ENCODE results near the gene CCSER2.
A peak's percentile ranks its signal among the peaks of the same experiment; 100 is the strongest.
"Not testable (repeated sequence)": the region's sequence is repeated elsewhere in the genome, so short reads cannot be mapped to it uniquely, and the experiment has no call there.

The CCSER2 gene

GRCh38 chr10:84312816-84313215, 15.6 kb upstream of the CCSER2 start:
- no peak for DNase-seq (ENCODE audit: extremely low read depth in 1 of 2, low read depth in 1 of 2)

- no peak for DNase-seq (ENCODE audit: extremely low read depth in 1 of 2, low read depth in 1 of 2)
Observed at GRCh38 chr10:84314275-84314674, 14.1 kb upstream of the CCSER2 start.

- no peak for DNase-seq (ENCODE audit: extremely low read depth in 1 of 2, low read depth in 1 of 2)
Observed at GRCh38 chr10:84317174-84317573, 11.2 kb upstream of the CCSER2 start.

- DNase-seq (ENCODE audit: extremely low read depth in 1 of 2, low read depth in 1 of 2) = no peak
Observed at GRCh38 chr10:84321902-84322301, 6.5 kb upstream of the CCSER2 start.

GRCh38 chr10:84323566-84323965, 4.8 kb upstream of the CCSER2 start:
- not testable (repeated sequence) for DNase-seq (ENCODE audit: extremely low read depth in 1 of 2, low read depth in 1 of 2)

GRCh38 chr10:84326995-84327394, 1.4 kb upstream of the CCSER2 start:
- not testable (repeated sequence) for DNase-seq (ENCODE audit: extremely low read depth in 1 of 2, low read depth in 1 of 2)

- DNase-seq (ENCODE audit: extremely low read depth in 1 of 2, low read depth in 1 of 2) = peak; percentile 40 to 76
Observed at GRCh38 chr10:84329196-84329611, 815 bp downstream of the CCSER2 start.

- no peak for DNase-seq (ENCODE audit: extremely low read depth in 1 of 2, low read depth in 1 of 2)
Observed at GRCh38 chr10:84329986-84330651, 1.7 kb downstream of the CCSER2 start.

- no peak for DNase-seq (ENCODE audit: extremely low read depth in 1 of 2, low read depth in 1 of 2)
Observed at GRCh38 chr10:84331091-84331490, 2.7 kb downstream of the CCSER2 start.

- peak; percentile 14 to 51 for DNase-seq (ENCODE audit: extremely low read depth in 1 of 2, low read depth in 1 of 2)
Observed at GRCh38 chr10:84333864-84334451, 5.6 kb downstream of the CCSER2 start.

GRCh38 chr10:84334811-84335210, 6.4 kb downstream of the CCSER2 start:
- DNase-seq (ENCODE audit: extremely low read depth in 1 of 2, low read depth in 1 of 2) = no peak

- no peak for DNase-seq (ENCODE audit: extremely low read depth in 1 of 2, low read depth in 1 of 2)
Observed at GRCh38 chr10:84335516-84335915, 7.1 kb downstream of the CCSER2 start.

- DNase-seq (ENCODE audit: extremely low read depth in 1 of 2, low read depth in 1 of 2) = no peak
Observed at GRCh38 chr10:84336406-84337090, 8.2 kb downstream of the CCSER2 start.

GRCh38 chr10:84337199-84337598, 8.8 kb downstream of the CCSER2 start:
- no peak for DNase-seq (ENCODE audit: extremely low read depth in 1 of 2, low read depth in 1 of 2)

- DNase-seq (ENCODE audit: extremely low read depth in 1 of 2, low read depth in 1 of 2) = no peak
Observed at GRCh38 chr10:84339025-84339424, 10.6 kb downstream of the CCSER2 start.

GRCh38 chr10:84340187-84340586, 11.8 kb downstream of the CCSER2 start:
- DNase-seq (ENCODE audit: extremely low read depth in 1 of 2, low read depth in 1 of 2) = no peak

GRCh38 chr10:84340632-84341537, 12.5 kb downstream of the CCSER2 start:
- no peak for DNase-seq (ENCODE audit: extremely low read depth in 1 of 2, low read depth in 1 of 2)

- no peak for DNase-seq (ENCODE audit: extremely low read depth in 1 of 2, low read depth in 1 of 2)
Observed at GRCh38 chr10:84341538-84341856, 13.1 kb downstream of the CCSER2 start.

- DNase-seq (ENCODE audit: extremely low read depth in 1 of 2, low read depth in 1 of 2) = no peak
Observed at GRCh38 chr10:84341983-84342382, 13.6 kb downstream of the CCSER2 start.

- no peak for DNase-seq (ENCODE audit: extremely low read depth in 1 of 2, low read depth in 1 of 2)
Observed at GRCh38 chr10:84342584-84342983, 14.2 kb downstream of the CCSER2 start.

GRCh38 chr10:84343831-84344230, 15.4 kb downstream of the CCSER2 start:
- DNase-seq (ENCODE audit: extremely low read depth in 1 of 2, low read depth in 1 of 2) = no peak
